Measurements from ENCODE around the gene PLEKHA4. TPM values are rescaled to one million over a fixed set of nuclear protein-coding genes. Genes with fewer than 3 reads are reported as not detected.

Gene PLEKHA4
- total and polyA plus RNA-seq, 2 of the 13 experiments (the other 11 are each of a cell fraction or from before 2014, with no cell fraction given): 4.8 to 6.0 TPM

- no peak for TF ChIP-seq ARID5B (CRISPR knock-in tag; IDR thresholded peaks at IDR 0.05)
- TF ChIP-seq HES4 (CRISPR knock-in tag; IDR thresholded peaks at IDR 0.05; ENCODE audit: borderline replicate concordance): no peak
- no peak for TF ChIP-seq LCORL (IDR thresholded peaks at IDR 0.05)
- TF ChIP-seq LCORL (CRISPR knock-in tag; IDR thresholded peaks at IDR 0.05): peak; percentile 47; the same call in 1 of the 2 replicates
- no peak for TF ChIP-seq DMAP1 (CRISPR knock-in tag; IDR thresholded peaks at IDR 0.05)
- TF ChIP-seq ZNF777 (CRISPR knock-in tag; IDR thresholded peaks at IDR 0.05): no peak
- TF ChIP-seq TARDBP (CRISPR knock-in tag; IDR thresholded peaks at IDR 0.05): no peak
- TF ChIP-seq, protein P1, sequence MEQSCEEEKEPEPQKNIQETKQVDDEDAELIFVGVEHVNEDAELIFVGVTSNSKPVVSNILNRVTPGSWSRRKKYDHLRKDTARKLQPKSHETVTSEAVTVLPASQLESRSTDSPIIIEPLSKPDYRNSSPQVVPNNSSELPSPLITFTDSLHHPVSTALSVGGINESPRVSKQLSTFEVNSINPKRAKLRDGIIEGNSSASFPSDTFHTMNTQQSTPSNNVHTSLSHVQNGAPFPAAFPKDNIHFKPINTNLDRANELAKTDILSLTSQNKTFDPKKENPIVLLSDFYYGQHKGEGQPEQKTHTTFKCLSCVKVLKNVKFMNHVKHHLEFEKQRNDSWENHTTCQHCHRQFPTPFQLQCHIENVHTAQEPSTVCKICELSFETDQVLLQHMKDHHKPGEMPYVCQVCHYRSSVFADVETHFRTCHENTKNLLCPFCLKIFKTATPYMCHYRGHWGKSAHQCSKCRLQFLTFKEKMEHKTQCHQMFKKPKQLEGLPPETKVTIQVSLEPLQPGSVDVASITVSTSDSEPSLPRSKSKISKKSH (CRISPR knock-in tag; IDR thresholded peaks at IDR 0.05; ENCODE audit: borderline replicate concordance): peak; percentile 63; the same call in 1 of the 2 replicates
- no peak for TF ChIP-seq ZSCAN22 (CRISPR knock-in tag; IDR thresholded peaks at IDR 0.05)
- no peak for TF ChIP-seq HNRNPUL1 (IDR thresholded peaks at IDR 0.05; ENCODE audit: low read depth, low read length)
- no peak for TF ChIP-seq GMEB2 (CRISPR knock-in tag; IDR thresholded peaks at IDR 0.05; ENCODE audit: low read depth)
- TF ChIP-seq ELK4 (CRISPR knock-in tag; IDR thresholded peaks at IDR 0.05; ENCODE audit: borderline replicate concordance): no peak
- no peak for TF ChIP-seq ZNF567 (CRISPR knock-in tag; IDR thresholded peaks at IDR 0.05; ENCODE audit: borderline replicate concordance)
- TF ChIP-seq, protein P2, sequence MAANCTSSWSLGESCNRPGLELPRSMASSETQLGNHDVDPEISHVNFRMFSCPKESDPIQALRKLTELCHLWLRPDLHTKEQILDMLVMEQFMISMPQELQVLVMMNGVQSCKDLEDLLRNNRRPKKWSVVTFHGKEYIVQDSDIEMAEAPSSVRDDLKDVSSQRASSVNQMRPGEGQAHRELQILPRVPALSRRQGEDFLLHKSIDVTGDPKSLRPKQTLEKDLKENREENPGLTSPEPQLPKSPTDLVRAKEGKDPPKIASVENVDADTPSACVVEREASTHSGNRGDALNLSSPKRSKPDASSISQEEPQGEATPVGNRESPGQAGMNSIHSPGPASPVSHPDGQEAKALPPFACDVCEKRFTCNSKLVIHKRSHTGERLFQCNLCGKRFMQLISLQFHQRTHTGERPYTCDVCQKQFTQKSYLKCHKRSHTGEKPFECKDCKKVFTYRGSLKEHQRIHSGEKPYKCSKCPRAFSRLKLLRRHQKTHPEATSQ (CRISPR knock-in tag; IDR thresholded peaks at IDR 0.05; ENCODE audit: borderline replicate concordance): no peak
These were observed 687 bp downstream of the PLEKHA4 start (continued) for GRCh38 chr19:48867746-48868113.
